HFF-Myc (cell line): Measurements from ENCODE around the gene SPOCD1.

ENCODE experiments used
- DNase-seq: peaks from one replicate; pipeline ENCODE4 v3.0.0-alpha.2; 2011; ENCODE audit warnings: low read depth; ENCODE audit errors: extremely low read depth
- H3K4me3 ChIP-seq: replicated peaks from 2 replicates; pipeline ENCODE4 v1.5.1; 2011; ENCODE audit warnings: low read depth, mild to moderate bottlenecking, control low read depth, low read length
- TF ChIP-seq, protein P1 (sequence below): IDR thresholded peaks from 2 replicates; pipeline ENCODE4 v1.5.1; 2012; ENCODE audit warnings: mild to moderate bottlenecking, low read depth, low read length, control low read depth; ENCODE audit errors: missing control alignments

SPOCD1 gene

DNA sequence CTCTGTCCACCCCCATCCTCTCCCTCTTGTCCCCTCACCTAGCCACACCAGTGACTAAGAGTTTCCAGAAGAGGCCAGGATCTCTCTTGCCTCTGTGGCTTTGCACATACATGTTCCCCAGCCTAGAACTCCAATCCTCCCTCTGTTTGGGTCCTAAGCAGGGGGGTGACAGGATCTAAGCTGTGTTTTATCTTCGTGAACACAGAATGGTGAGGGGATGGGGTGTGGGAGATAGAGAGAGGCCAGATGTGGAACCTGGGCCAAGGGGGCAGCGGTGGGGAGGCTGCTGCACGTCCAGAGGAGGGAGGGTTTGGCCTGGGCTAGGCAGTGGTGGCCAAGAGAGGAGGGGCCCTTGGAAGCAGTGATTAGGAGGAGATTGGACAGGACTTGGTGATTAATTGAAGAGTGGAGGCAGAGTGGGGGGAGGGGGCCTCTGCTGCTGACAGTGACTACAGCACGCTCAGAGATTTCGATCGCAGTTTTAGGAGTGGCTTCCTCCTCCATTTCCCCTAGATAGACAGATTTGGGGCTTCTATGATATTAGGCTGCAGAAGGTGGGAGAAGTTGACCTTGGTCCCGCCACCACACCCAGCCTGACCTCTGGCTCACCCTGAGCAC lies 34.6 kb downstream of the SPOCD1 start:
- TF ChIP-seq, protein P1, sequence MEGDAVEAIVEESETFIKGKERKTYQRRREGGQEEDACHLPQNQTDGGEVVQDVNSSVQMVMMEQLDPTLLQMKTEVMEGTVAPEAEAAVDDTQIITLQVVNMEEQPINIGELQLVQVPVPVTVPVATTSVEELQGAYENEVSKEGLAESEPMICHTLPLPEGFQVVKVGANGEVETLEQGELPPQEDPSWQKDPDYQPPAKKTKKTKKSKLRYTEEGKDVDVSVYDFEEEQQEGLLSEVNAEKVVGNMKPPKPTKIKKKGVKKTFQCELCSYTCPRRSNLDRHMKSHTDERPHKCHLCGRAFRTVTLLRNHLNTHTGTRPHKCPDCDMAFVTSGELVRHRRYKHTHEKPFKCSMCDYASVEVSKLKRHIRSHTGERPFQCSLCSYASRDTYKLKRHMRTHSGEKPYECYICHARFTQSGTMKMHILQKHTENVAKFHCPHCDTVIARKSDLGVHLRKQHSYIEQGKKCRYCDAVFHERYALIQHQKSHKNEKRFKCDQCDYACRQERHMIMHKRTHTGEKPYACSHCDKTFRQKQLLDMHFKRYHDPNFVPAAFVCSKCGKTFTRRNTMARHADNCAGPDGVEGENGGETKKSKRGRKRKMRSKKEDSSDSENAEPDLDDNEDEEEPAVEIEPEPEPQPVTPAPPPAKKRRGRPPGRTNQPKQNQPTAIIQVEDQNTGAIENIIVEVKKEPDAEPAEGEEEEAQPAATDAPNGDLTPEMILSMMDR, result no peak
- H3K4me3 ChIP-seq, result no peak overlapping the region
- DNase-seq, result no peak

DNA sequence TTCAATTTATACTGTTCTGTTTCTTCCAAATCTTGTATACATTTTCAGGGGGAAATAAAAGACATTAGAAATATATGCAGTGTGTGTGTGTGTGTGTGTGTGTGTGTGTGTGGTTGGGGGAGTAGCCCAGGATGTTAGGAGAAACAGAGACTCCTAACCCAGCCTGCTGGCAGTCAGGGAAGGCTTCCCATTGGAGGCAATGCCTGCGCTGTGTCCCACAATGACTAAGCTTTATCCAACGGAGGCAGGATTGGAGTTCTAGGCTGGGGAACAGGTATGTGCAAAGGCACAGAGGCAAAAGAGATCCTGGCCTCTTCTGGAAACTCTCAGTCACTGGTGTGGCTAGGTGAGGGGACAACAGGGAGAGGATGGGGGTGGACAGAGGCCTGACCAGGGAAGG lies 35.2 kb downstream of the SPOCD1 start:
- no peak for DNase-seq
- TF ChIP-seq, protein P1, result no peak

DNA sequence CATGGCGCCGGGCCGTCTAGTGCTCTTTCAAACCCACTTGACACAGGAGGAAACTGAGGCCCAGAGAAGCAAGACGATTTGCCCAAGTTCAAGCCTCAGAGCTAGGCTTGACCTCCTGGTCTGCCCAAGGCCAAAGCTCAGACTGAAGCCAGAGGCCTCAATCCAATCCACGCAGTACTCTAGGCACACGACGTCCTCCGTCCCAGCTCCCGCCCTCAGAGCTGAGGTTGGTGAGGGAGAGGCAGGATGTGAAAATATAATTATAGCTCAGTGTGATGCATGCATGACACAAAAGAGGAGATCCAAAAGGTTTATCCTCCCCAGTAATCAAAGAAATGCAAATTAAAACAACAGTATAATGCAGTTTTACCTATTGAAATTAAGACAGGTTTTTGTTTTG lies 36.1 kb downstream of the SPOCD1 start:
- no peak overlapping the region for H3K4me3 ChIP-seq
- no peak for DNase-seq
- TF ChIP-seq, protein P1, result no peak

More for the DNA sequence above, 35.2 kb downstream of the SPOCD1 start:
- H3K4me3 ChIP-seq, result no peak overlapping the region

DNA sequence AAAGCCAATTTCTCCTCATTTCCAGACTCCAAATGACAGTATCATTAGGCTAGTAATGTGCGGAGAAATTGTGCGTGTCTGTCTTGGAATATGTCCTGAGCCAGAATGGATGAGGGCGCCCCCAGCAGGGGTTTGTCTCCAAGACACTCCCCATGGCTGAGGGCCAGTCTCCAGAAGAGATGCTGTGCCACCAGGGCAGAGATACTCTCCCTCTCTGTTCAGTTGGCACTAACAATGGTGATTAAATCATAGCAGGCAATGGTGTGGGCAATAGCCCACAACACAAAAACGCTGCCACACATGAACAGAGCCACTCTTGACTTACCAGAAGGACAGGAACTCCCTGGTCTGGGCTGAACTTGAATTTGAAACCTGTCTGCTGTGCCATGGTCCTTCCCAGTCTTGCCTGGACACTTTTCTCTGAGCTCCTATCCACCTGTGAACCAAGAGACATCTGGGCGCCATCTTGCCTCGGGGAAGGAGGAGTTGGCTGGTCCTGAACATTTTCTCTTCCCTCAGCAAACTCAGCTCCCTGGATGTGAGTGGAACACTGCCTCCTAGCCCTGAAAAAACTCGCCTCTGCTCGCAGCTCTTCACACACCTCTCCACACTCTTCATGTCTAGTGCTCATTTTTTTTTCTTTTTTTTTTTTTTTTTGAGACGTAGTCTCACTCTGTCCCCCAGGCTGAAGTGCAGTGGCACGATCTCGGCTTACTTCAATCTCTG lies 36.9 kb downstream of the SPOCD1 start:
- TF ChIP-seq, protein P1, result no peak
- no peak for DNase-seq
- H3K4me3 ChIP-seq, result no peak overlapping the region

DNA sequence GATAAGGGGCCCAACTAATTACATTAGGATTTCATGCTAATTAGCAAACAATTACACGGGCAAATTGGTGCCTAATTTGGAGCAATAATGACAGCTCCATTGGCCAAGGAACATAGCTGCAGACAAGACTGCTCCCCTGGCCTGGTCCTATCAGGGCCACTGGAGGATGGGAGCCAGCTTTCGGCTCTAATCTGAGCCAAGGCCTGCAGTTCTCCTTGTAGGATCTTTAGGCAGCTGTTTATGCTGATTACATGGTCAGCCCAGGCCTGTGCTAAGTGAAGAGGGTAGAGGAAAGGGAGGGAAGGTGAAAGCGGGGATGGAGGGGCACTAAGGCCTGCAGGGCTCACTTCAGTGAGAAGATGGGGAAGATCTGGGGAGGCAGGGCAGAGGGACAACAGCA lies 39.3 kb downstream of the SPOCD1 start:
- no peak for DNase-seq
- no peak overlapping the region for H3K4me3 ChIP-seq
- TF ChIP-seq, protein P1, result no peak

DNA sequence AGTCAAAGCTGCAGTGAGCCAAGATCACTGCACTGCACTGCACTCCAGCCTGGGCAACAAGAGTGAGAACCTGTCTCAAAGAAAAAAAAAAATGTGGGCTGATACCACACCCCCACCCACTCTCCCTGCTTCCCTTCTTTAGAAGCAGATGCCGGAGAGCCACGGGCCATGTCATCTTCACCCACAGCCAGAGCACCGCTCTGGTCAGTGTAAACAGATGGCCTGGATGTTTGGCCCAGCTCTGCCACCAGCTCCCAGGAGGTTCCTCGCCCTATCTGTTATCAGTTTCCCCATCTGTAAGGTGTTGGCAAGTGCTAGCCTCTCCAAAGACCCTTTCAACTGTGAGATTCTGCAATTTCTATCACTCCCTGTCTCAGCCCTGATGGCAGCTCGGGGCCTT lies 39.8 kb downstream of the SPOCD1 start:
- H3K4me3 ChIP-seq, result no peak overlapping the region
- TF ChIP-seq, protein P1, result no peak
- DNase-seq, result no peak
